Caco-2 (cell line): ENCODE results near the gene DENND1A. TPM values are rescaled to one million over a fixed set of nuclear protein-coding genes. Genes with fewer than 3 reads are reported as not detected.

Experiments
- BruUV-seq: library from RNA; stranded (reverse); fragments of 400-500 nt; replicated peaks from 2 replicates; lab custom pipeline; 2021; lab: Mats Ljungman, UMichigan
- CTCF ChIA-PET: fragments of 300-600 bp; sonication (Branson Sonifier 250); formaldehyde crosslinking; loops from one replicate; lab custom pipeline; 2022; ENCODE audit warnings: antibody characterized with exemption; lab: Charles Lee
- POLR2A ChIA-PET: fragments of 300-600 bp; sonication (Branson Sonifier 250); formaldehyde crosslinking; loops from one replicate; lab custom pipeline; 2022; ENCODE audit warnings: antibody characterized with exemption; lab: Charles Lee
- DNase-seq, 2 experiments: peaks; one replicate each; pipeline versions ENCODE4 v3.0.0 to v3.0.0-alpha.2; 2020 to 2022
- H3K27me3 ChIP-seq: replicated peaks from 2 replicates; pipeline ENCODE4 v1.6.0; 2011; ENCODE audit warnings: low read length; ENCODE audit not compliant: control insufficient read depth, insufficient read depth
- H3K36me3 ChIP-seq: 2 replicates; pipeline ENCODE4 v1.5.1; 2011; ENCODE audit warnings: low read length; ENCODE audit not compliant: control insufficient read depth, insufficient read depth
- H3K4me1 ChIP-seq: fragments of 250-450 bp; sonication (Bioruptor Pico); 2 replicates; pipeline ENCODE4 v1.5.1; 2020; ENCODE audit warnings: mild to moderate bottlenecking
- H3K4me3 ChIP-seq: 2 replicates; pipeline ENCODE4 v1.5.1; 2011; ENCODE audit warnings: low read depth, mild to moderate bottlenecking, control low read depth, low read length
- H3K9me3 ChIP-seq: fragments of 250-450 bp; sonication (Bioruptor Pico); 2 replicates; pipeline ENCODE4 v1.5.1; 2020; ENCODE audit warnings: mild to moderate bottlenecking, moderate library complexity
- H3K27ac Mint-ChIP-seq: one replicate; pipeline ENCODE4 v1.8.0; 2022; ENCODE audit warnings: mixed read lengths; ENCODE audit not compliant: unreplicated experiment
- H3K27me3 Mint-ChIP-seq: one replicate; pipeline ENCODE4 v1.8.0; 2022; ENCODE audit warnings: mixed read lengths; ENCODE audit not compliant: insufficient read depth, unreplicated experiment
- H3K36me3 Mint-ChIP-seq: one replicate; pipeline ENCODE4 v1.8.0; 2022; ENCODE audit warnings: mild to moderate bottlenecking, mixed read lengths; ENCODE audit not compliant: insufficient read depth, unreplicated experiment
- H3K4me1 Mint-ChIP-seq: one replicate; pipeline ENCODE4 v1.8.0; 2022; ENCODE audit warnings: low read depth, mixed read lengths; ENCODE audit not compliant: unreplicated experiment
- H3K4me3 Mint-ChIP-seq: one replicate; pipeline ENCODE4 v1.8.0; 2022; ENCODE audit warnings: mild to moderate bottlenecking, moderate library complexity, mixed read lengths; ENCODE audit not compliant: unreplicated experiment
- H3K9me3 Mint-ChIP-seq: one replicate; pipeline ENCODE4 v1.8.0; 2022; ENCODE audit warnings: mixed read lengths; ENCODE audit not compliant: unreplicated experiment
- intact Hi-C: fragments of 100-400 bp; cut with micrococcal nuclease; formaldehyde crosslinking; loops from one replicate; pipeline ENCODE4 v1.10.0; 2022; ENCODE audit not compliant: unreplicated experiment
- total RNA-seq: library from RNA; stranded (reverse); gene quantifications from 2 replicates; pipeline ENCODE4 v1.2.3, GENCODE V29; 2022
- TF ChIP-seq, protein P1 (sequence below), 2 experiments: fragments of 200-600 bp in 1 of 2; IDR thresholded peaks; 1 replicate in 1 of 2; 2 replicates in 1 of 2; pipeline versions ENCODE4 v1.5.1 to v1.8.0; 2011 to 2022; ENCODE audit warnings: antibody characterized with exemption in 1 of 2, control low read depth in 1 of 2, inconsistent platforms in 1 of 2, low read depth in 1 of 2, low read length in 1 of 2, mild to moderate bottlenecking in 1 of 2, moderate library complexity in 1 of 2; ENCODE audit not compliant: insufficient read depth in 1 of 2, severe bottlenecking in 1 of 2, unreplicated experiment in 1 of 2

Gene DENND1A
- total RNA-seq, 1 experiment from 2014 or later = 41.6 TPM

DNA sequence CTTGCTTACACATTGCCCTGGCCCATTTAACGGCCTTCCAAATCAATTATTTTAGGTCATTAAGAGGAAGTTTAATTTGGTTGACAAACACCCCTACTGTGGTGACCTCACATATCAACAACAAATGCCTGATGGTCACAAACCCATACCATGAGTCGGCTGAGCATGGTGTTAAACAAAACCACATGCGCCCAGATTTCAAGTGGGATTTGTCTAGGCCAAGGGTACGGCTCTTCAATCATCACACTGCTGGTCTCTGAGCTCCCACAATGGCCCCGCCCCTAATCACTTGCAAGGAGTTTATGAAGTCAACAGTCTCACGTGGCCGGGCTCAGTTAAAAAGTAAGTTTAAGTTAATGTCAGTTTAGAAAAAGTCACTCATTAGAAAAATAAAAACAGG, 330.1 kb downstream of the DENND1A start:
- Mint-ChIP-seq H3K36me3 (peaks cover 15% of the 10 kb centered on the region), H3K9me3 (no peaks in the 10 kb centered on the region), H3K27ac (no peak overlapping the region), H3K4me3 (no peak overlapping the region), H3K27me3 (no peaks in the 10 kb centered on the region), H3K4me1 (peaks cover 11% of the 10 kb centered on the region)
- intact Hi-C loops = no loop called here
- H3K36me3 ChIP-seq = no peaks in the 10 kb centered on the region
- no peak overlapping the region for H3K4me3 ChIP-seq
- TF ChIP-seq, protein P1, sequence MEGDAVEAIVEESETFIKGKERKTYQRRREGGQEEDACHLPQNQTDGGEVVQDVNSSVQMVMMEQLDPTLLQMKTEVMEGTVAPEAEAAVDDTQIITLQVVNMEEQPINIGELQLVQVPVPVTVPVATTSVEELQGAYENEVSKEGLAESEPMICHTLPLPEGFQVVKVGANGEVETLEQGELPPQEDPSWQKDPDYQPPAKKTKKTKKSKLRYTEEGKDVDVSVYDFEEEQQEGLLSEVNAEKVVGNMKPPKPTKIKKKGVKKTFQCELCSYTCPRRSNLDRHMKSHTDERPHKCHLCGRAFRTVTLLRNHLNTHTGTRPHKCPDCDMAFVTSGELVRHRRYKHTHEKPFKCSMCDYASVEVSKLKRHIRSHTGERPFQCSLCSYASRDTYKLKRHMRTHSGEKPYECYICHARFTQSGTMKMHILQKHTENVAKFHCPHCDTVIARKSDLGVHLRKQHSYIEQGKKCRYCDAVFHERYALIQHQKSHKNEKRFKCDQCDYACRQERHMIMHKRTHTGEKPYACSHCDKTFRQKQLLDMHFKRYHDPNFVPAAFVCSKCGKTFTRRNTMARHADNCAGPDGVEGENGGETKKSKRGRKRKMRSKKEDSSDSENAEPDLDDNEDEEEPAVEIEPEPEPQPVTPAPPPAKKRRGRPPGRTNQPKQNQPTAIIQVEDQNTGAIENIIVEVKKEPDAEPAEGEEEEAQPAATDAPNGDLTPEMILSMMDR (IDR thresholded peaks at IDR 0.05; ENCODE audit: insufficient read depth in 1 of 2, low read depth in 1 of 2, low read length in 1 of 2, severe bottlenecking in 1 of 2, unreplicated experiment in 1 of 2) = no peak
- no peaks in the 10 kb centered on the region for H3K9me3 ChIP-seq
- no peak for DNase-seq
- H3K27me3 ChIP-seq = no peaks in the 10 kb centered on the region
- CTCF ChIA-PET = no interaction called here
- no TSS peak for BruUV-seq
- no peaks in the 10 kb centered on the region for H3K4me1 ChIP-seq
- POLR2A ChIA-PET = no interaction called here

DNA sequence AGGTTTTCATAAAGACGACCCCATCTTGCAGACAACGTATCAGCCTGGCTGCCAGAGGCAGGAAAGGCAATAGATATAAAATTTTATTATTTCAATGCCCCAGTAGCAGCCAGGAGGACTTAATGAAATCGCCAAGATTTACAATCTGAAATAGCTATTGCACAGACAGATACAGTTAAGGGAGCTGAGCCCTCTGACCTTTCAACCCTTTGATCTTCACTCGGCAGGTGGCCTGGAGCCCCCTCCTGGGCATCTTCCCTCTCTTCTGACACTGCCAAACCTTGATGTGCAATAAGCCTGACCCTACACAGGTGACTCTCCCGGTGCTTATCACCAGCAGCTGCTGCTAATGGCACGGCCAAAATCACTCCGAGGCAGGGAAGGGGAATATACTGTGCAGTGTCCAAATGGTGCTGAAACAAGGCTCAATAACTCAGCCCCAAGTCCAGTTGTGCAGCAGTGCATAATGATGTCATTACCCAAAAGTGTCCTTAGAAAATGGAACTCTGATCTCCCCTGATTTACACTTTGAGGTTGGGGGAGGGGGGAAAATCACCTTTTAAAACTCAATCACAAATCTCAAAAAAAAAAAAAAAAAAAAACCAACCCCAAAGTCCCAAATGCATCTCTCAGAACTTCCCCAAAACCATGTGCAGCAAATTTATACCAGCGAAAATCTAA, 331.9 kb downstream of the DENND1A start:
- ChIA-PET POLR2A (no interaction called here), CTCF (no interaction called here)
- Histone ChIP-seq H3K27me3 (no peaks in the 10 kb centered on the region), H3K36me3 (no peaks in the 10 kb centered on the region), H3K4me3 (no peak overlapping the region), H3K4me1 (no peaks in the 10 kb centered on the region), H3K9me3 (no peaks in the 10 kb centered on the region)
- H3K4me3 Mint-ChIP-seq = no peak overlapping the region
- H3K9me3 Mint-ChIP-seq = no peaks in the 10 kb centered on the region
- intact Hi-C loops = no loop called here
- H3K36me3 Mint-ChIP-seq = peaks cover 20% of the 10 kb centered on the region
- BruUV-seq = no TSS peak
- DNase-seq = peak; percentile 45 to 46
- H3K27ac Mint-ChIP-seq = no peak overlapping the region
- peaks cover 11% of the 10 kb centered on the region for H3K4me1 Mint-ChIP-seq
- TF ChIP-seq, protein P1 (IDR thresholded peaks at IDR 0.05; ENCODE audit: insufficient read depth in 1 of 2, low read depth in 1 of 2, low read length in 1 of 2, severe bottlenecking in 1 of 2, unreplicated experiment in 1 of 2) = peak in 1 of 2 experiments; percentile 11
- H3K27me3 Mint-ChIP-seq = no peaks in the 10 kb centered on the region

DNA sequence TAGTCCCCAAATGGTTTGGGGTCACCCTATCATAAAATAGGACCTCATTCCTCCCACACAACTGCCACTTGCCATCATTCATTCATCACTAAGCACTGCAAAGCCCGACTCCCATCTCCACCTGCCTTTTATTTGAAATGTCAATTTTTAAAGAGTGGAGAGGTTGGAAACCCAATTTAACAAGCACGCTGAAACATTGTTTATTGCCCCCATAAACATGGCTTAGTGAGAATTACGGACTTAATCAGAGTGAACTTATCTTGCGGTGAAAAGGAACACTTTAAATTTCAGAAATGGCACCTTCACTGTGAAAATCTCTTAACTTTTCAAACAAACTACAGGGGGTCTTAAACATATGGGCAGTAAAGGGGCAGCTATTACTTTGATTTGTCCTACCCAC, 332.9 kb downstream of the DENND1A start:
- Histone ChIP-seq H3K4me3 (no peak overlapping the region), H3K36me3 (no peaks in the 10 kb centered on the region), H3K9me3 (no peaks in the 10 kb centered on the region), H3K4me1 (no peaks in the 10 kb centered on the region), H3K27me3 (no peaks in the 10 kb centered on the region)
- no TSS peak for BruUV-seq
- DNase-seq = no peak
- peaks cover 11% of the 10 kb centered on the region for H3K4me1 Mint-ChIP-seq
- no peak overlapping the region for H3K4me3 Mint-ChIP-seq
- H3K27ac Mint-ChIP-seq = no peak overlapping the region
- intact Hi-C loops = no loop called here
- TF ChIP-seq, protein P1 (IDR thresholded peaks at IDR 0.05; ENCODE audit: insufficient read depth in 1 of 2, low read depth in 1 of 2, low read length in 1 of 2, severe bottlenecking in 1 of 2, unreplicated experiment in 1 of 2) = no peak
- POLR2A ChIA-PET = no interaction called here
- H3K27me3 Mint-ChIP-seq = no peaks in the 10 kb centered on the region
- no peaks in the 10 kb centered on the region for H3K9me3 Mint-ChIP-seq
- peaks cover 20% of the 10 kb centered on the region for H3K36me3 Mint-ChIP-seq
- CTCF ChIA-PET = no interaction called here
